Omental fat pad (tissue), 4 donors: ENCODE data around the gene NPAS1. TPM values are rescaled to one million over a fixed set of nuclear protein-coding genes. Genes with fewer than 3 reads are reported as not detected.
A peak's percentile ranks its signal among the peaks of the same experiment; 100 is the strongest.

Experiments
- ATAC-seq: fragments of 150-250 bp; one replicate; pipeline ENCODE4 v1.9.1; 2016; ENCODE audit warnings: mild to moderate bottlenecking, moderate library complexity; ENCODE audit not compliant: low FRiP score
- DNase-seq: peaks from one replicate; pipeline ENCODE4 v3.0.0-alpha.2; 2019; ENCODE audit warnings: low spot score
- total RNA-seq, 4 donors: library from RNA; depleted of rRNA; stranded (reverse); fragments of >200 nt; gene quantifications; one replicate each; pipeline ENCODE4 v1.1.0, GENCODE V29; 2016
- TF ChIP-seq, protein P1 (sequence below), 3 donors: fragments of 450-650 bp; IDR thresholded peaks; one replicate each; pipeline ENCODE4 v1.5.1; 2016 to 2017; ENCODE audit warnings: antibody characterized with exemption in 3 of 3, mild to moderate bottlenecking in 3 of 3, moderate library complexity in 2 of 3

Gene NPAS1
- total RNA-seq, 4 donors from 2014 or later: 1.3 to 1.4 TPM; not detected in 2

DNA sequence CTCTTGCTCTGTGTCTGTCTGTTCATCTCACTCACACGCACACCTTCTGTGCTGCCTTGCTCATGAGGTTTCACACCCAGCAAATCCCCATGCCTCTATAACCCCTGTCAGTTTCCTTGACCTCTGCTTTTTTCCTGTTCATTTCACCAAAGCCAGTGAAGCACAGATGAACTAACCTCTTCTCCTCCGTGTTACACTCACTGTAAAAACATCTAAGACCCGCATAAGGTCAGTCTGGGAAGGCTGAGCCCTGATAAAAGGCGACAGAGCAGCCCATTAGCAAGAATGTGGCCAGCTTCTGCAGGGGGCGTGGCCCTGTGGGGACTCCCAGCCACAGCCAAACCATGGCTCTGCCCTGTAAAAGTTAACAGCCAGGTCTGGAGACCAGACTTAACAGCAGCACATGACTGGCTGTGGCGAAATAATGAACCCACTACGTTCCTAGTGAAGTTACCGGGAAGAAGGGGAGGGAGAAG, 42.8 kb upstream of the NPAS1 start:
- DNase-seq (no peak), ATAC-seq (peak; percentile 29)
- TF ChIP-seq, protein P1, sequence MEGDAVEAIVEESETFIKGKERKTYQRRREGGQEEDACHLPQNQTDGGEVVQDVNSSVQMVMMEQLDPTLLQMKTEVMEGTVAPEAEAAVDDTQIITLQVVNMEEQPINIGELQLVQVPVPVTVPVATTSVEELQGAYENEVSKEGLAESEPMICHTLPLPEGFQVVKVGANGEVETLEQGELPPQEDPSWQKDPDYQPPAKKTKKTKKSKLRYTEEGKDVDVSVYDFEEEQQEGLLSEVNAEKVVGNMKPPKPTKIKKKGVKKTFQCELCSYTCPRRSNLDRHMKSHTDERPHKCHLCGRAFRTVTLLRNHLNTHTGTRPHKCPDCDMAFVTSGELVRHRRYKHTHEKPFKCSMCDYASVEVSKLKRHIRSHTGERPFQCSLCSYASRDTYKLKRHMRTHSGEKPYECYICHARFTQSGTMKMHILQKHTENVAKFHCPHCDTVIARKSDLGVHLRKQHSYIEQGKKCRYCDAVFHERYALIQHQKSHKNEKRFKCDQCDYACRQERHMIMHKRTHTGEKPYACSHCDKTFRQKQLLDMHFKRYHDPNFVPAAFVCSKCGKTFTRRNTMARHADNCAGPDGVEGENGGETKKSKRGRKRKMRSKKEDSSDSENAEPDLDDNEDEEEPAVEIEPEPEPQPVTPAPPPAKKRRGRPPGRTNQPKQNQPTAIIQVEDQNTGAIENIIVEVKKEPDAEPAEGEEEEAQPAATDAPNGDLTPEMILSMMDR (IDR thresholded peaks at IDR 0.05): no peak

DNA sequence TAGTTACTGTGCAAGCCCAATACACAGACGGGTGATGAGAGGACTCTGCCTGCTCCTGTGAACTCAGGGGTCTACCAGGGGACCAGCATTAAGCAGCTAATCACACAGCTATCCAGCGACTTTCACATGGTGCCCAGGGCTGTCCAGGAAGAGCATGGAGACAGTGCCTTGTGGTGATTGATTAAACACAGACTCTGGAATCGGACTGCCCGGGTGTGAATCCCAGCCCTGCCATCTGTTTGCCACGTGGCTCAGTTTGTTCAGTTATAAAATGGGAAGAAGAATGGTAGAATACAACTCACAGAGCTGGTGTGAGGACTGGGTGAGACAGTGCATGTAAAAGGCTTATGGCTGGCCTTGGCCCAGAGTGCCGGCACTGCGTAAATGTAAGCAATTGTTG, 42.1 kb upstream of the NPAS1 start:
- ATAC-seq (no peak), DNase-seq (no peak)
- TF ChIP-seq, protein P1 (IDR thresholded peaks at IDR 0.05): no peak

DNA sequence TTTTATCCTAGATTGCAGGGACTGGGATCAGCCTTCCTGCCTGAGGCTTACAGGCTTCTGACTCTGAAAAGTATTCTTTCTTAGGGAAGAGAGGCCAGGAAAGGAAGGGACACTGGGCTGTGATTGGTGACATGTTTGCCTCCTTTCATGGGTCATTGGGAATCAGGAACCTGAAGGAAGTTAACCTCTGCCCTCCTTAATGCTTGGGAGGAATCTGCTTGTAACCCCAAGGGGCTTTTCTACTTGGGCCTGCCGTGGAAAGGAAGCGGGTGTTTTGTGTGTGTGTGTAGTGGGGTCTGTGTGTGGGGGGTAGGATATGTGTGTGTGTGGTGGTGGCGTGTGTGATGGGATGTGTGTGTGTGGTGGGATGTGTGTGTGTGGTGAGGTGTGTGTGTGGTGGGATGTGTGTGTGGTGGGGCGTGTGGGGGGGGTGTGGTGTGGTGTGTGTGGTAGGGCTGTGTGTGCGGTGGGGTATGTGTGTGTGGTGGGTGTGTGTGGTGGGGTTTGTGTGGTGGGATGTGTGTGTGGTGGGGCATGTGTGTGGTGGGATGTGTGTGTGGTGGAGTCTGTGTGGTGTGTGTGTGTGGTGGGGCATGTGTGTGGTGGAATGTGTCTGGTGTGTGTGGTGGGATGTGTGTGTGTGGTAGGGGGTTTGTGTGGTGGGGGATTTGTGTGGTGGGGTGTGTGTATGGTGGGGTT, 41.3 kb upstream of the NPAS1 start:
- ATAC-seq (no peak), DNase-seq (no peak)
- TF ChIP-seq, protein P1 (IDR thresholded peaks at IDR 0.05): no peak

DNA sequence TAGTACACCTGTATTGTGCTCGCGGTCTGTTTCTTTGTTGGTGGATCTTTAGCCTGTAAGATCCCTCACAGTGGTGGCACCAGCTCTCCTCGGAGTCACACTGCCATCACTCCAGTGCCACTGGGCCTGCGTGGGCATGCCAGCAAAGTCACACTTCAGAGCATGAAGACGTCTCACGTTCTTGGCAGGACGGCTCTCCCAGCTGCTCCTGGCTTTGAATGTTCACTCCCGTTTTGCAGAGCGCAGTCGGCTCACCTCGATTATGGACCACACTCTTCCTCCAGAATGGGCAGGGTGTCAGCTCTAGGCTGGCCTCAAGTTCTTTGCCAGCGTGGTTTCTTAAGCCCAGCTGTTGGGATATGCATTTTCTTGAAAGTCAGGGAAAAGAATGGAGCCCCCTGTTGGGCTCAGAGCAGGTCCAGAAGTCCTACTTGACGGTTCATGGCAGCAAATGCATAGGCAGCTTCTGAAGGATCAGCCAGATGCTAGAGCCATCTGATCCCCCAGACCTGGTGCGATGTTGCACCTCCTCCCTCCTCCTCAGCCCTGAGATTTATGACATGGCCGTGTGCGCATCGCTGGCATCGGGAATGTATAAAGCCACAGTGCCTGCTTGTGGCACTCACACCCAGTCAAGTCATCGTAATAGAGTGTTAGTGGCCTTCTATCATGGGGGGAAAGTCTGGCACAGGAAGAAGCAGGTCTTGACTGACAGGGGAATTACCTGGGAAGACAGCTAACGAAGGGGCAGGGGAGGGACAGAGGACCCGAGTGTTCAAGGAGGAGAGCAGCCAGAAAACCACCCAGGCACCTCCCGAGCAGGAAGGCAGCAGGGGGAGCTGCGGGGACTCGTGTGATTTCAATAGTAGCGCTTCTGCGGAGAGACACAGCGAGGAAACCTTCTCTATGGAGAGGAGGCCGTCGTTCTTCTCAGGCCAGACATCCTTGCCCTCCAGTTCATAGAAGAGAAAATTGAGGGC, 40.2 kb upstream of the NPAS1 start:
- TF ChIP-seq, protein P1 (IDR thresholded peaks at IDR 0.05): no peak
- no peak for DNase-seq
- ATAC-seq: no peak

DNA sequence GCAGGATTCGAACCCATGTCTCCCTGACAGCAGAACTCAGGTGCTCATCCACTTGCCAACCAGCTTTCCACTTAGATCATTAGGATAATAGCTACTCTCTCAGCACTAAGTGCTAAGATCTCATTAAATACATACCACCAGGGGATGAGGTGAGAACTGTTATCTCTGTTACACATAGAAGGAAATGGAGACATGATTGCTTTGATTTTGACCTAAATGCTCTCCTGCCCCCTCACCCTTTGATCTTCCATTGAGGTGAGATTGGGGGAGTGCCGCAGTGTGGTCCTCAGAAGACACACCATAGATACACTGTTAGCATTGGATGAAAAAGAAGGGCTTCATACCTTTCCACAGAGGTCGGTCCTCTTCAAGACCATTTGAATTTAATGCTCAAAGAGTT, 38.9 kb upstream of the NPAS1 start:
- ATAC-seq: no peak
- no peak for DNase-seq
- TF ChIP-seq, protein P1 (IDR thresholded peaks at IDR 0.05): no peak

DNA sequence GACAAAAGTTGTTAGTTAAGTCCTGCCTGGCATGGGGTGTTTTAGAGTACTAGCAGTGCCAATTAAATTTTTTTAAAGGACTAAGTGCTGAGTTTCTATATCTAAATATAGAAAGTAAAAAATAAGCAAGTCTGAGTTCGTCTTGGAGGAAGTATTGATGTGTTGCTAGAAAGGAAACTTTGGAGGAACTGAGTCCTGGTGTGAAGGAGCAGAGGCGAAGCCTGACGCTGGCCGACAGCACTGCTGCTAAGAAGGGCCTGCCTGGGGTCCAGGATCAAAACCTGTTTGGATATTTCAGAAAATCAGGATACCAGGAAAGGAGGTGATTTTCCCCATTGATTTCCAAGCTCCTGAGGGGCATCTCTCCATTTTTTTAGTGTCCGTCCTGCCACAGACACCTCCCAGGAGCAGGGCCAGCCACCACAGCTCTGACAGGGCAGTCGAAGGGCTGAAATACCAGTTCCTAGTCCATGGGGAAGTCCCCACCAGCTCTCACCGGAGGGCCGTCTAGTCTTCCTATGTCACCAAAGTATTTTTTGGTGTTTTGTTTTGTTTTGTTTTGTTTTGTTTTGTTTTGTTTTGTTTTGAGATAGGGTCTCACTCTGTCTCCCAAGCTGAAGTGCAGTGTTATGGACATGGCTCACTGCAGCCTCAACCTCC, 38.2 kb upstream of the NPAS1 start:
- ATAC-seq (no peak), DNase-seq (no peak)
- TF ChIP-seq, protein P1 (IDR thresholded peaks at IDR 0.05): no peak
